ENCODE data around the gene NEURL1.

- TF ChIP-seq POLR2AphosphoS5 (IDR thresholded peaks at IDR 0.05; ENCODE audit: low read depth, low read length) (no peak), SIN3A (IDR thresholded peaks at IDR 0.05; ENCODE audit: borderline replicate concordance, insufficient read depth, low read depth, low read length) (no peak), TCF7L2 (IDR thresholded peaks at IDR 0.05; ENCODE audit: low read depth, low read length) (no peak)
- TF ChIP-seq, protein P1, sequence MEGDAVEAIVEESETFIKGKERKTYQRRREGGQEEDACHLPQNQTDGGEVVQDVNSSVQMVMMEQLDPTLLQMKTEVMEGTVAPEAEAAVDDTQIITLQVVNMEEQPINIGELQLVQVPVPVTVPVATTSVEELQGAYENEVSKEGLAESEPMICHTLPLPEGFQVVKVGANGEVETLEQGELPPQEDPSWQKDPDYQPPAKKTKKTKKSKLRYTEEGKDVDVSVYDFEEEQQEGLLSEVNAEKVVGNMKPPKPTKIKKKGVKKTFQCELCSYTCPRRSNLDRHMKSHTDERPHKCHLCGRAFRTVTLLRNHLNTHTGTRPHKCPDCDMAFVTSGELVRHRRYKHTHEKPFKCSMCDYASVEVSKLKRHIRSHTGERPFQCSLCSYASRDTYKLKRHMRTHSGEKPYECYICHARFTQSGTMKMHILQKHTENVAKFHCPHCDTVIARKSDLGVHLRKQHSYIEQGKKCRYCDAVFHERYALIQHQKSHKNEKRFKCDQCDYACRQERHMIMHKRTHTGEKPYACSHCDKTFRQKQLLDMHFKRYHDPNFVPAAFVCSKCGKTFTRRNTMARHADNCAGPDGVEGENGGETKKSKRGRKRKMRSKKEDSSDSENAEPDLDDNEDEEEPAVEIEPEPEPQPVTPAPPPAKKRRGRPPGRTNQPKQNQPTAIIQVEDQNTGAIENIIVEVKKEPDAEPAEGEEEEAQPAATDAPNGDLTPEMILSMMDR (IDR thresholded peaks at IDR 0.05): no peak
- TF ChIP-seq, protein P2, sequence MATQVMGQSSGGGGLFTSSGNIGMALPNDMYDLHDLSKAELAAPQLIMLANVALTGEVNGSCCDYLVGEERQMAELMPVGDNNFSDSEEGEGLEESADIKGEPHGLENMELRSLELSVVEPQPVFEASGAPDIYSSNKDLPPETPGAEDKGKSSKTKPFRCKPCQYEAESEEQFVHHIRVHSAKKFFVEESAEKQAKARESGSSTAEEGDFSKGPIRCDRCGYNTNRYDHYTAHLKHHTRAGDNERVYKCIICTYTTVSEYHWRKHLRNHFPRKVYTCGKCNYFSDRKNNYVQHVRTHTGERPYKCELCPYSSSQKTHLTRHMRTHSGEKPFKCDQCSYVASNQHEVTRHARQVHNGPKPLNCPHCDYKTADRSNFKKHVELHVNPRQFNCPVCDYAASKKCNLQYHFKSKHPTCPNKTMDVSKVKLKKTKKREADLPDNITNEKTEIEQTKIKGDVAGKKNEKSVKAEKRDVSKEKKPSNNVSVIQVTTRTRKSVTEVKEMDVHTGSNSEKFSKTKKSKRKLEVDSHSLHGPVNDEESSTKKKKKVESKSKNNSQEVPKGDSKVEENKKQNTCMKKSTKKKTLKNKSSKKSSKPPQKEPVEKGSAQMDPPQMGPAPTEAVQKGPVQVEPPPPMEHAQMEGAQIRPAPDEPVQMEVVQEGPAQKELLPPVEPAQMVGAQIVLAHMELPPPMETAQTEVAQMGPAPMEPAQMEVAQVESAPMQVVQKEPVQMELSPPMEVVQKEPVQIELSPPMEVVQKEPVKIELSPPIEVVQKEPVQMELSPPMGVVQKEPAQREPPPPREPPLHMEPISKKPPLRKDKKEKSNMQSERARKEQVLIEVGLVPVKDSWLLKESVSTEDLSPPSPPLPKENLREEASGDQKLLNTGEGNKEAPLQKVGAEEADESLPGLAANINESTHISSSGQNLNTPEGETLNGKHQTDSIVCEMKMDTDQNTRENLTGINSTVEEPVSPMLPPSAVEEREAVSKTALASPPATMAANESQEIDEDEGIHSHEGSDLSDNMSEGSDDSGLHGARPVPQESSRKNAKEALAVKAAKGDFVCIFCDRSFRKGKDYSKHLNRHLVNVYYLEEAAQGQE (IDR thresholded peaks at IDR 0.05; ENCODE audit: insufficient read depth in 1 of 2, low read depth in 2 of 2, low read length in 1 of 2): no peak
Observed at GRCh38 chr10:103556383-103557007, 63.0 kb downstream of the NEURL1 start.
